Fibroblast of villous mesenchyme (primary cell): Measurements from ENCODE around the gene BAIAP2. TPM values are rescaled to one million over a fixed set of nuclear protein-coding genes. Genes with fewer than 3 reads are reported as not detected.
"Not testable (repeated sequence)": the region's sequence is repeated elsewhere in the genome, so short reads cannot be mapped to it uniquely, and the experiment has no call there.

Experiments used
- DNase-seq: peaks from one replicate; pipeline ENCODE4 v3.0.0-alpha.2; 2010; ENCODE audit warnings: low read depth
- H3K4me3 ChIP-seq: 2 replicates; pipeline ENCODE4 v1.5.1; 2011; ENCODE audit warnings: low read depth, mild to moderate bottlenecking, low read length
- total RNA-seq: library from RNA; depleted of rRNA; stranded (reverse); fragments of >200 nt; gene quantifications from 2 replicates; pipeline ENCODE4 v1.2.3, GENCODE V29; 2012
- TF ChIP-seq, protein P1 (sequence below): IDR thresholded peaks from 2 replicates; pipeline ENCODE4 v1.5.1; 2012; ENCODE audit warnings: low read depth, mild to moderate bottlenecking, low read length; ENCODE audit not compliant: insufficient read depth

Gene BAIAP2
- total RNA-seq, 1 donor, result 25.0 TPM

DNA sequence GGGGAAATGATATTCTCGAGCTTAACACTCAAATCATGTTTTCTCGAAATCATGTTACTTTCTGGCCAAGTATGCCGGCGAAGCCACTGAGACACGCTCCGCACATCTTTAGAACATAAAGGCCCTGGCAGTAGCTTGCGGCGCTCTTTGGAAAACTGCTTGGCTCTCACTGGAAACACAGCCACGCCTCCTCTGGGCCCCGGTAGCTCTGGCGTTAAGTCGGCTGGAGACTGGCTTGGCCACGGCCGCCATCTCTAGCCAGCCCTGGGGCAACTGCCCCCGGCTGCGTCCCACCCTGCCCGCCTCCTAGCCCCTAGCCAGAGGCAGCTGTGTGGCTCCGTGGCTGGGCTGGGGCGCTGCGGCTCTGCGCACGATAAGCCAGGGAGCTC, 9.2 kb upstream of the BAIAP2 start:
- TF ChIP-seq, protein P1, sequence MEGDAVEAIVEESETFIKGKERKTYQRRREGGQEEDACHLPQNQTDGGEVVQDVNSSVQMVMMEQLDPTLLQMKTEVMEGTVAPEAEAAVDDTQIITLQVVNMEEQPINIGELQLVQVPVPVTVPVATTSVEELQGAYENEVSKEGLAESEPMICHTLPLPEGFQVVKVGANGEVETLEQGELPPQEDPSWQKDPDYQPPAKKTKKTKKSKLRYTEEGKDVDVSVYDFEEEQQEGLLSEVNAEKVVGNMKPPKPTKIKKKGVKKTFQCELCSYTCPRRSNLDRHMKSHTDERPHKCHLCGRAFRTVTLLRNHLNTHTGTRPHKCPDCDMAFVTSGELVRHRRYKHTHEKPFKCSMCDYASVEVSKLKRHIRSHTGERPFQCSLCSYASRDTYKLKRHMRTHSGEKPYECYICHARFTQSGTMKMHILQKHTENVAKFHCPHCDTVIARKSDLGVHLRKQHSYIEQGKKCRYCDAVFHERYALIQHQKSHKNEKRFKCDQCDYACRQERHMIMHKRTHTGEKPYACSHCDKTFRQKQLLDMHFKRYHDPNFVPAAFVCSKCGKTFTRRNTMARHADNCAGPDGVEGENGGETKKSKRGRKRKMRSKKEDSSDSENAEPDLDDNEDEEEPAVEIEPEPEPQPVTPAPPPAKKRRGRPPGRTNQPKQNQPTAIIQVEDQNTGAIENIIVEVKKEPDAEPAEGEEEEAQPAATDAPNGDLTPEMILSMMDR, result no peak
- no peak overlapping the region for H3K4me3 ChIP-seq
- no peak for DNase-seq

DNA sequence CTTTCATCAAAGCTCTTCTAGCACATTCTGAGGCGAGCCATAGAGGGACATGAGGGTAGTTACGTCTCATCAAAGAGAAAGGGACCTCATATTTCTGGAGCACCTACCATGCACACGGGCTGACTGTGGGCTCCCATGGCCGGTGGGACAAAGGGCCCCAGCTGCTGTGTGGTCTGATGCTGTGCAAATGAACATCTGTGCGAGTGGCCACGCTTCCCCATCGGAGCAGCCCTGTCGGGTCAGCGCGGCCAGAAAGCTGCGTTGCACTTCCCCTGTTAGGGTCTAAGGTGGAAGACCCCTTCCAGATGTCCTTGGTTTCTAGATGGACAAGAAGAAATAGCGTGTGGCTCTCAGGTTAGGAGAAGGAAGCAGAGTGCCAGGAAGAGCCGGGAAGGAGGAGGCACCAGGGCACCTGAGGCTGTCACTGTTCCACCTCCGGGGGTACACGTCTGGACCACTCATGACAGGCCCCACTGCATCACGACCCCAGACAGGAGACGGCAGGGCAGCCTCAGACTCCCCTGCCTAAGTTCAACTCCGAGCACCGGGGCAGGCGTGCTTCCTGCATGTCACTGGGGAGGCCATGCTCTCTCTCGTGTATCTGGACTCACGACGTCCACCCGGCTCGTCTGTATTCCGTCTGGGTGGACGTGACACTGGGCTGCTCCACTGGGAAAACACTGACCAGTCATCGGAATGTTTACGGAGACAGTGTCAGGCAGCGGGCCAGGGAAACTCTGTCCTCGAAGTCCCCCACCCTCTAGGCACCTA, 8.5 kb upstream of the BAIAP2 start:
- DNase-seq, result no peak
- H3K4me3 ChIP-seq, result no peak overlapping the region
- TF ChIP-seq, protein P1, result no peak

DNA sequence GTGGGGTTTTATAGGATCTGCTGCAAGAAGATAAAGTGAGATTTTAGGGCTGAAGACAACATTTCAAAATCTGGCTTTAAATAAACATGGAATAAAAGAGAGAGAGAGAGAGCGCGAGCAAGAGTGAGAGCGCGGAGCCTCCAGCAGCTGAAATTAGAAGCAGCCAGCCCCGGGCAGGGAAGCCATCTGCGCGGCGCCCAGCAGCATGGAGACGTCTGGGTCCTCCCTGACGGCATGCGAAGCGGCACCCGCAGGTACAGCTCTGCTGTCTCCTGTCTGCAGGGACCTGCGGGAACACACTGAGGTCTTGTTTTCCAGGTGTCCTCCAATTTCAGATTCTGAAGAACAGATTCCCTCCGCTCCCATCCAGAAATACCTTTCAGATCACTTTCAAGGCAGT, 7.9 kb upstream of the BAIAP2 start:
- no peak overlapping the region for H3K4me3 ChIP-seq
- TF ChIP-seq, protein P1, result no peak
- no peak for DNase-seq

DNA sequence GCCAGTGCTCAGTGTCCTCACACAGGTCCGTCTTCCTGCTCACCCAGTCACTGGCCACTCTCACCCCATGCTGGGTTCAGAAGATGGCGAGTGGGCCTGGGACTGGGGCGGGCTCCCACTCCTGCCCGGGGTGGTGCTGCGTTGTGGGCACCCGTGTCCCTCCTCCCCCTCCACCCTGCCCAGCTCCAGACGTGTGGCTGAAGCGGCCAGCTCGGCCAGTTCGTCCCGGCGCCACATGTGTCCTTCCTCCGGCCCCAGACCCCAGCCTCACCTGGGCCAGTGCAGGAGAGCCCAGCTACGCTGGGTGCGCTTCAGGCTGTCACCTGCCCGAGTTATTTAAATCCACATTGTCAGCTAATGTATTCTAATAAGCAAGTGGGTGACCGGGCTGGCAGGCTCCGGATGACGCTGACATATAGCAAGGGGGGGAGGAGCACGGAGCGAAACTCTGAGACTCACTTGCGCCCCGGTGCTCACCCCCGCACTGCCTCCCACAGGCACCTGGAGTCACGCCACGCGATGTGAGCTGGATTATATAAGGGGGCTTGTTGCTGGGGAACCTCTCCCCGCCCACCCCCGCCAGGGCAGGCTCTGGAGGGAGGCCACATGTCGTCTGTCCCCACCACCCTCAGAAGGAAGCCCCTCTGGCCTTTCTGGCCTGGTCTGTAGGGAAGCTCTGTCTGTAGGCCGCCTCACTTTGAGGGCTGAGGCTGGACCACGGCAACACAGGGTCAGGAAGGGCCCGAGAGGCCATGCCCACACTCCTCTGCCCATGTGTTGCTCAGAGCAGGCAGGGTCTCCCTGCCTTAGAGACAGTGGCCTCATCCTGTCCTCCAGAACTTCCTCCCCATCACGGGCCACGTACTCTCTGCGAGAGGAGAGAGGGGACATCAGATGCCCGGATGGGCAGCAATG, 7.1 kb upstream of the BAIAP2 start:
- no peak overlapping the region for H3K4me3 ChIP-seq
- no peak for DNase-seq
- TF ChIP-seq, protein P1, result no peak

DNA sequence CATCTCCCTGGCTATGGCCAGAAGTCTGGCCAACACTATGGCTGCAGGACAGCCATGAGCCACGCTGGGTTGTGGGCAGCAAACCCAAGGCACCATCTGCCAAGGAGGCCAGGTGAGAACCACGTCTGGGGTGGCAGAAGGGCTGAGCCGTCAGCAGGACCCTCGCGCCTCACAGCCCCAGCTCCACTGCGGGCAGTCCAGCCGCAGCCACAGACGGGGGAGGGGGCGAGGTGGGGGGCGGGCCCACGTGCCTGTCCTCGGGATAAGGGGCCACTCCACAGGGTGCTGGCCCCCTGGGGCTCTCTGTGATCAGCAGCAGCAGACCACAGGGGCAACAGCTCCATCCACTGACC, 6.5 kb upstream of the BAIAP2 start:
- H3K4me3 ChIP-seq, result no peak overlapping the region
- TF ChIP-seq, protein P1, result no peak
- DNase-seq, result no peak

DNA sequence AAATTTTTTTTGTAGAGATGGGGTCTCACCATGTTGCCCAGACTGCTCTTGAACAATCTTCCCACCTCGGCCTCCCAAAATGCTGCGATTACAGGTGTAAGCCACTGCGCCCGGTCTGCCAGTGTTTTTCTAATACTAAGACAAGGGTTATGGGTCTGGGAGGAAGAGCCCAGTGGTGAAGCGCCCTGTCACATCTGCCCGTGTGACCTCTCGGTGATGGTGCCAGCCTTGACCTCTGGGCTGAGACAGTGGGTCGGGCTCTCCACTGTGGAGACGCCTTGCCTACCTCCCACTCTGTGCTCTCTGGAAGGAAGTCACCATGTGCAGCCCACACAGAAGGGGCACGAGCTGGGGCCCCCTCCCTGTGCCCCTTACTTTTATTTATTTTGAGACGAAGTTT, 5.1 kb upstream of the BAIAP2 start:
- TF ChIP-seq, protein P1, result no peak
- no peak overlapping the region for H3K4me3 ChIP-seq
- no peak for DNase-seq

DNA sequence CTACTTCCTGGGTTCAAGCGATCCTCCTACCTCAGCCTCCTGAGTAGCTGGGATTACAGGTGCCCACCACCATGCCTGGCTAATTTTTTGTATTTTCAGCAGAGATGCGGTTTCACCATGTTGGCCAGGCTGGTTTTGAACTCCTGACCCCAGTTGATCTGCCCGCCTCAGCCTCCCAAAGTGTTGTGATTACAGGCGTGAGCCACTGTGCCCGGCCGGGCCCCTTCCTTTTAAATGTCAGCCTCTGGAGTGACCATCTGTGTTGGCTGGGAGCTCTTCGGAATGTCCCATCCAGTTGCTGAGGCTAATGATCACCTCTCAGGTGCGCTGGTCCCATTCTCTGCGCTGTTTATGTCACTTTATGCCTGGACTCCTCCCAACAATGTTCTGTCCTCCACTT, 4.6 kb upstream of the BAIAP2 start:
- H3K4me3 ChIP-seq, DNase-seq: not testable (repeated sequence)
